Transverse colon (tissue), 4 donors: ENCODE measurements around the gene ACKR4. TPM values are rescaled to one million over a fixed set of nuclear protein-coding genes. Genes with fewer than 3 reads are reported as not detected.
"Not testable (repeated sequence)": the region's sequence is repeated elsewhere in the genome, so short reads cannot be mapped to it uniquely, and the experiment has no call there.

ENCODE experiments used
- DNase-seq: peaks from one replicate; pipeline ENCODE4 v3.0.0-alpha.2; 2019
- H3K27ac ChIP-seq, 4 donors: fragments of 200-600 bp; sonication (generic); 2 replicates each; pipeline ENCODE4 v1.5.1; 2016 to 2018; ENCODE audit warnings: inconsistent platforms in 4 of 4
- H3K27me3 ChIP-seq: fragments of 200-600 bp; sonication (generic); 2 replicates; pipeline ENCODE4 v1.5.1; 2017; ENCODE audit warnings: inconsistent platforms
- H3K36me3 ChIP-seq, 4 donors: fragments of 200-600 bp; sonication (generic); 2 replicates each; pipeline ENCODE4 v1.5.1; 2017 to 2019; ENCODE audit warnings: inconsistent platforms in 4 of 4
- H3K4me1 ChIP-seq, 4 donors: fragments of 200-600 bp; sonication (generic); 2 replicates each; pipeline ENCODE4 v1.5.1; 2017 to 2020; ENCODE audit warnings: inconsistent platforms in 4 of 4
- H3K4me3 ChIP-seq, 4 donors: fragments of 200-600 bp; sonication (generic); 1 replicate in 1 of 4; 2 replicates in 3 of 4; pipeline versions ENCODE4 v1.5.1 to v1.6.1; 2017 to 2019; ENCODE audit warnings: inconsistent platforms in 4 of 4
- H3K9me3 ChIP-seq, 2 donors: fragments of 200-600 bp; sonication (generic); 2 replicates each; pipeline ENCODE4 v1.5.1; 2017 to 2019; ENCODE audit warnings: inconsistent platforms in 2 of 2
- EP300 ChIP-seq: sonication (generic); formaldehyde crosslinking; IDR thresholded peaks from one replicate; pipeline ENCODE4 v1.6.1; 2017; ENCODE audit warnings: antibody characterized with exemption, low read depth
- POLR2A ChIP-seq: fragments of 450-650 bp; IDR thresholded peaks from one replicate; pipeline ENCODE4 v1.6.1; 2016; ENCODE audit warnings: antibody characterized with exemption, mild to moderate bottlenecking, moderate library complexity
- POLR2AphosphoS5 ChIP-seq, 3 donors: sonication (generic); formaldehyde crosslinking; IDR thresholded peaks; one replicate each; pipeline ENCODE4 v1.6.1; 2016; ENCODE audit warnings: antibody characterized with exemption in 3 of 3
- WGBS, 2 donors: methylation state at CpG; one replicate each; pipeline ENCODE4 v1.1.5; 2018; ENCODE audit warnings: low coverage in 1 of 2; 5-methylcytosine and 5-hydroxymethylcytosine counted together
- in situ Hi-C, 4 donors: fragments of 200-750 bp; cut with MboI; loops; one replicate each; pipeline versions ENCODE4 v1.15.0 to v1.15.1; 2017; ENCODE audit warnings: low sequenced_read_pairs in 3 of 4, low pct_ligation_motif_present in 1 of 4, low pct_unique_long_range_greater_than_20kb in 1 of 4
- intact Hi-C: fragments of 100-400 bp; cut with DNase I; formaldehyde crosslinking; loops from one replicate; pipeline ENCODE4 v1.15.1; 2023; ENCODE audit warnings: low total_unique reads
- total RNA-seq, 4 donors: library from RNA; depleted of rRNA; stranded (reverse); fragments of >200 nt; gene quantifications; one replicate each; pipeline ENCODE4 v1.1.0, GENCODE V29; 2016
- TF ChIP-seq, protein P1 (sequence below), 5 experiments: fragments of 200-600 bp in 3 of 5; fragments of 450-650 bp in 2 of 5; sonication (generic) in 3 of 5; IDR thresholded peaks; 1 replicate in 2 of 5; 2 replicates in 3 of 5; pipeline ENCODE4 v1.5.1; 2016 to 2017; ENCODE audit warnings: antibody characterized with exemption in 5 of 5, inconsistent platforms in 3 of 5, mild to moderate bottlenecking in 2 of 5, moderate library complexity in 1 of 5

The ACKR4 gene
- total RNA-seq, 4 donors from 2014 or later: 0.95 to 1.4 TPM; not detected in 2

DNA sequence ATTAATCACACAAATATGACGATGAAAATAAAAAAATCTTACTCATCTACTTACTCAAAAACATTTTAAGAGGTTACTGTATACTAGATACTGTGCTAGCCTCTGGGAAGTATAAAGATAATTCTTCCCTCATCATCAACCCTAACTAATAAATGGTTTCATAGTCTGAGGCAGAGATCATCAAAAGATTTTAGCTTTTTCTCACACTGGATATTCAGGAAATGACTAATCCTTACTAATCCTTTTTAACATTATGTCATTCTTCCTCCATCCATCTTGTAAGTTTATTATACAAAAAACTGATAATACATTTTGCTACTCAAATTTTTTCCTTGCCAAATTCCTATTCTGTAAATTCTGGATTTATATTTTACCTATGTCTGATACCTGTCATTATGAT lies 32.9 kb downstream of the ACKR4 start:
- no peaks in the 10 kb centered on the region for H3K27me3 ChIP-seq
- peaks cover 0 to 15% (median 4%) of the 10 kb centered on the region in 4 donors for H3K36me3 ChIP-seq
- no peaks in the 10 kb centered on the region for H3K4me1 ChIP-seq
- WGBS, 2 donors: 72 to 82% methylated on average over 1 of the region's 1 CpG
- in situ Hi-C loops: loop anchor here in 2 of 4 donors (25.0 kb wide), 1 partner anchor 268 kb away; no protein-coding TSS in a partner anchor
- no peaks in the 10 kb centered on the region for H3K9me3 ChIP-seq
- no peak for DNase-seq
- intact Hi-C loops: no loop called here
- no peak overlapping the region for H3K27ac ChIP-seq
- H3K4me3 ChIP-seq: no peak overlapping the region
- TF ChIP-seq POLR2AphosphoS5 (IDR thresholded peaks at IDR 0.05) (no peak), EP300 (no peak), POLR2A (no peak)
- TF ChIP-seq, protein P1, sequence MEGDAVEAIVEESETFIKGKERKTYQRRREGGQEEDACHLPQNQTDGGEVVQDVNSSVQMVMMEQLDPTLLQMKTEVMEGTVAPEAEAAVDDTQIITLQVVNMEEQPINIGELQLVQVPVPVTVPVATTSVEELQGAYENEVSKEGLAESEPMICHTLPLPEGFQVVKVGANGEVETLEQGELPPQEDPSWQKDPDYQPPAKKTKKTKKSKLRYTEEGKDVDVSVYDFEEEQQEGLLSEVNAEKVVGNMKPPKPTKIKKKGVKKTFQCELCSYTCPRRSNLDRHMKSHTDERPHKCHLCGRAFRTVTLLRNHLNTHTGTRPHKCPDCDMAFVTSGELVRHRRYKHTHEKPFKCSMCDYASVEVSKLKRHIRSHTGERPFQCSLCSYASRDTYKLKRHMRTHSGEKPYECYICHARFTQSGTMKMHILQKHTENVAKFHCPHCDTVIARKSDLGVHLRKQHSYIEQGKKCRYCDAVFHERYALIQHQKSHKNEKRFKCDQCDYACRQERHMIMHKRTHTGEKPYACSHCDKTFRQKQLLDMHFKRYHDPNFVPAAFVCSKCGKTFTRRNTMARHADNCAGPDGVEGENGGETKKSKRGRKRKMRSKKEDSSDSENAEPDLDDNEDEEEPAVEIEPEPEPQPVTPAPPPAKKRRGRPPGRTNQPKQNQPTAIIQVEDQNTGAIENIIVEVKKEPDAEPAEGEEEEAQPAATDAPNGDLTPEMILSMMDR (IDR thresholded peaks at IDR 0.05): no peak

GRCh38 chr3:132630612-132631011 lies 33.5 kb downstream of the ACKR4 start:
- Histone ChIP-seq H3K36me3 (peaks cover 0 to 14% (median 4%) of the 10 kb centered on the region in 4 donors), H3K27me3 (no peaks in the 10 kb centered on the region), H3K9me3 (no peaks in the 10 kb centered on the region), H3K4me1 (no peaks in the 10 kb centered on the region), H3K27ac (no peak overlapping the region), H3K4me3 (no peak overlapping the region)
- in situ Hi-C loops (loop anchor here in 2 of 4 donors (25.0 kb wide), 1 partner anchor 268 kb away; no protein-coding TSS in a partner anchor), intact Hi-C loops (no loop called here)
- DNase-seq: no peak
- no peak for TF ChIP-seq EP300
- TF ChIP-seq POLR2AphosphoS5 (IDR thresholded peaks at IDR 0.05): no peak
- 81 to 97% methylated on average over 7 of the region's 7 CpGs for WGBS, 2 donors

GRCh38 chr3:132635052-132635451 lies 38.0 kb downstream of the ACKR4 start:
- Histone ChIP-seq H3K27me3 (no peaks in the 10 kb centered on the region), H3K27ac (no peak overlapping the region), H3K4me3 (no peak overlapping the region), H3K4me1 (no peaks in the 10 kb centered on the region), H3K9me3 (no peaks in the 10 kb centered on the region), H3K36me3 (peaks cover 0 to 9% (median 4%) of the 10 kb centered on the region in 4 donors)
- in situ Hi-C loops: loop anchor here in 2 of 4 donors (25.0 kb wide), 1 partner anchor 273 kb away; no protein-coding TSS in a partner anchor
- TF ChIP-seq POLR2AphosphoS5 (IDR thresholded peaks at IDR 0.05) (no peak), POLR2A (no peak), EP300 (no peak)
- TF ChIP-seq, protein P1 (IDR thresholded peaks at IDR 0.05): no peak
- intact Hi-C loops: no loop called here
- no peak for DNase-seq

GRCh38 chr3:132637590-132637989 lies 40.5 kb downstream of the ACKR4 start:
- H3K27ac ChIP-seq: no peak overlapping the region
- H3K4me1 ChIP-seq: no peaks in the 10 kb centered on the region
- no peak for DNase-seq
- intact Hi-C loops (no loop called here), in situ Hi-C loops (loop anchor here in 2 of 4 donors (25.0 kb wide), 1 partner anchor 275 kb away; no protein-coding TSS in a partner anchor)
- WGBS, 2 donors: 45 to 54% methylated on average over 1 of the region's 1 CpG
- no peaks in the 10 kb centered on the region for H3K9me3 ChIP-seq
- peaks cover 0 to 9% (median 4%) of the 10 kb centered on the region in 4 donors for H3K36me3 ChIP-seq
- no peak overlapping the region for H3K4me3 ChIP-seq
- no peaks in the 10 kb centered on the region for H3K27me3 ChIP-seq
- TF ChIP-seq POLR2A (no peak), POLR2AphosphoS5 (IDR thresholded peaks at IDR 0.05) (no peak), EP300 (no peak)
- TF ChIP-seq, protein P1 (IDR thresholded peaks at IDR 0.05): no peak

DNA sequence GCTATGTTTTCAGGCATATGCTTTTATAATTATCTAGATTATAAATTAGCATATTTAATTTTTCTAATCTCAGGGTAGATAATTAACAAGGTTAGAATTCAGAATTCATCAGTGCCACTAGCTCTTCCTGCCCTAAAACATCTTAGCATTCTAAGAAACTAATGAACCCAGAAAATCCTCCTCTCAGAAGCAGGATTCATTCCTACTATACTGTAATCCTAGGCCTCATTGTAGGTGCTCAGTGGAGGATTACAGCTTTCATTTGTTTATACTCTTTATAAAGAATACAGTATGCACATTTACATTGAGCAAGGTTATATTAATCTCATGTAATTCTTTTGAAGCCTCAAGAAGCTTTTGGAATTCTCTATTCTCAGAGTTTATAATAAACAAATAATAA lies 41.6 kb downstream of the ACKR4 start:
- intact Hi-C loops: no loop called here
- in situ Hi-C loops: loop anchor here in 2 of 4 donors (25.0 kb wide), 1 partner anchor 276 kb away; no protein-coding TSS in a partner anchor
- H3K9me3 ChIP-seq: no peaks in the 10 kb centered on the region
- H3K27ac ChIP-seq: no peak overlapping the region
- TF ChIP-seq, protein P1 (IDR thresholded peaks at IDR 0.05): no peak
- TF ChIP-seq EP300 (no peak), POLR2AphosphoS5 (IDR thresholded peaks at IDR 0.05) (no peak), POLR2A (no peak)
- no peaks in the 10 kb centered on the region for H3K4me1 ChIP-seq
- no peaks in the 10 kb centered on the region for H3K27me3 ChIP-seq
- no peak overlapping the region for H3K4me3 ChIP-seq
- DNase-seq: no peak
- peaks cover 0 to 9% (median 4%) of the 10 kb centered on the region in 4 donors for H3K36me3 ChIP-seq

GRCh38 chr3:132641427-132641826 lies 44.4 kb downstream of the ACKR4 start:
- not testable (repeated sequence) for H3K36me3 ChIP-seq, H3K4me3 ChIP-seq, H3K4me1 ChIP-seq, DNase-seq, H3K27me3 ChIP-seq, H3K27ac ChIP-seq, H3K9me3 ChIP-seq
- intact Hi-C loops (loop anchor here (5.0 kb wide), 1 partner anchor 104 kb away; no protein-coding TSS in a partner anchor), in situ Hi-C loops (loop anchor here (5.0 to 25.0 kb wide), 4 partner anchors 97 to 279 kb away; no protein-coding TSS in a partner anchor)
- WGBS, 2 donors: 68 to 100% methylated on average over 1 to 2 of the region's 2 CpGs
